Measurements from ENCODE around the gene MRPL32.
A peak's percentile ranks its signal among the peaks of the same experiment; 100 is the strongest.

The MRPL32 gene

GRCh38 chr7:42910306-42910705, 21.9 kb upstream of the MRPL32 start:
- Histone ChIP-seq H3K27me3 (replicated peaks) (no peaks in the 10 kb centered on the region), H3K4me3 (ENCODE audit: low read depth, low read length) (no peak overlapping the region), H3K36me3 (replicated peaks) (no peaks in the 10 kb centered on the region), H3K27ac (no peak overlapping the region)
- in situ Hi-C loops (cut with HindIII; ENCODE audit: low pct_ligation_motif_present, low sequenced_read_pairs), result no loop called here
- DNase-seq, result no peak
- no peak for TF ChIP-seq CTCF (IDR thresholded peaks at IDR 0.05; ENCODE audit: low read depth, low read length, missing control alignments)

- H3K4me3 ChIP-seq (ENCODE audit: low read depth, low read length), result peak within 1 kb of the TSS; percentile 73
- H3K36me3 ChIP-seq (replicated peaks), result peaks cover 9% of the 10 kb centered on the region
- H3K27ac ChIP-seq, result peak within 1 kb of the TSS; percentile 73
- in situ Hi-C loops (cut with HindIII; ENCODE audit: low pct_ligation_motif_present, low sequenced_read_pairs), result no loop called here
- no peaks in the 10 kb centered on the region for H3K27me3 ChIP-seq (replicated peaks)
- DNase-seq, result peak; percentile 89
- no peak for TF ChIP-seq CTCF (IDR thresholded peaks at IDR 0.05; ENCODE audit: low read depth, low read length, missing control alignments)
These were observed 20.4 kb upstream of the MRPL32 start, which contains the start of gene C7orf25 for GRCh38 chr7:42911454-42912447. Gene C7orf25, minus strand, starts transcription at chr7:42912070. Its CDS starts 1,170 bp downstream, at chr7:42910900.

- no peak overlapping the region for H3K4me3 ChIP-seq (ENCODE audit: low read depth, low read length)
- peak overlapping the region; percentile 53 for H3K27ac ChIP-seq
- DNase-seq, result no peak
- peaks cover 18% of the 10 kb centered on the region for H3K36me3 ChIP-seq (replicated peaks)
- no peak for TF ChIP-seq CTCF (IDR thresholded peaks at IDR 0.05; ENCODE audit: low read depth, low read length, missing control alignments)
- no peaks in the 10 kb centered on the region for H3K27me3 ChIP-seq (replicated peaks)
- in situ Hi-C loops (cut with HindIII; ENCODE audit: low pct_ligation_motif_present, low sequenced_read_pairs), result no loop called here
These were observed 18.6 kb upstream of the MRPL32 start for GRCh38 chr7:42913591-42913990.

GRCh38 chr7:42914009-42914408, 18.2 kb upstream of the MRPL32 start:
- Histone ChIP-seq H3K4me3 (ENCODE audit: low read depth, low read length) (no peak overlapping the region), H3K27ac (peak overlapping the region; percentile 53), H3K27me3 (replicated peaks) (no peaks in the 10 kb centered on the region), H3K36me3 (replicated peaks) (peaks cover 18% of the 10 kb centered on the region)
- TF ChIP-seq CTCF (IDR thresholded peaks at IDR 0.05; ENCODE audit: low read depth, low read length, missing control alignments), result no peak
- no peak for DNase-seq
- in situ Hi-C loops (cut with HindIII; ENCODE audit: low pct_ligation_motif_present, low sequenced_read_pairs), result no loop called here

DNA sequence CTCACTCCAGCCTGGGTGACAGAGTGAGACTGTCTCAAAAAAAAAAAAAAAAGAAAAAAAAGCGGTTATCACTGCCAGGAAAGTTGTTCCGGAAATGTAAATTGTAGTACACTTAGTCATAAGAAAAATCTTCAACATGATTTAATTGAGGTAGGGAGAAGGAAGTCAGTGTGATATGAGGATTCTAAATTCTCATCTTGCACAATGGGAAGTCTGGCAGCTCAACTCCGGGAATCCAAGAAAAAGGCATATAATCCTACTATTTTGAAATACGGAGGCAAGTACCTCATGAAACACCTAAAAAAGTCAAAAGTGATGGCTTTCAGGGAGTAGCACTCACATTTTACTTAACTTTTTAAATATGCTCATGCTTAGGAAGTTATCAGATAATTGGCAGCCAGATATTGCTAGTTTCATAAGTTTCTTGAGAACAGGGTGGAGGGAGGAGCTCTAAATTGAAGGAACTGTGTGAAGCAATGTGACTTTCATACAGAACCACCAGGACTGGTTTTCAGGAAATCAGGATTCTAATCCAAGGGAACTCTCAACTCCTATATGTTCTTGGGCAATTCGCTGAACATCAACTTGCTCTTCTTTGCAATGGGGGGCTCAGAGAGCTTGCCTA, 17.6 kb upstream of the MRPL32 start:
- H3K36me3 ChIP-seq (replicated peaks), result peaks cover 20% of the 10 kb centered on the region
- H3K4me3 ChIP-seq (ENCODE audit: low read depth, low read length), result no peak overlapping the region
- no peak for DNase-seq
- H3K27me3 ChIP-seq (replicated peaks), result no peaks in the 10 kb centered on the region
- in situ Hi-C loops (cut with HindIII; ENCODE audit: low pct_ligation_motif_present, low sequenced_read_pairs), result no loop called here
- TF ChIP-seq CTCF (IDR thresholded peaks at IDR 0.05; ENCODE audit: low read depth, low read length, missing control alignments), result no peak
- peak overlapping the region; percentile 51 for H3K27ac ChIP-seq

Data from brain microvascular endothelial cell (primary cell).